GM06990 (cell line): ENCODE data around the gene EFCAB11.

Source experiments
- DNase-seq: peaks from one replicate; pipeline ENCODE4 v3.0.0-alpha.2; 2011; ENCODE audit not compliant: insufficient read length; ENCODE audit errors: extremely low read depth
- H3K27me3 ChIP-seq: replicated peaks from 2 replicates; pipeline ENCODE4 v1.6.0; 2011; ENCODE audit warnings: low read length; ENCODE audit not compliant: control insufficient read depth, insufficient read depth
- H3K36me3 ChIP-seq: 2 replicates; pipeline ENCODE4 v1.5.1; 2011; ENCODE audit warnings: low read length; ENCODE audit not compliant: control insufficient read depth, insufficient read depth
- H3K4me3 ChIP-seq: replicated peaks from 2 replicates; pipeline ENCODE4 v1.5.1; 2011; ENCODE audit warnings: low read depth, mild to moderate bottlenecking, control low read depth, low read length
- CTCF ChIP-seq: IDR thresholded peaks from 2 replicates; pipeline ENCODE4 v1.5.1; 2011; ENCODE audit warnings: low read length, control low read depth, mild to moderate bottlenecking, inconsistent platforms; ENCODE audit not compliant: insufficient read depth, poor library complexity, severe bottlenecking

Gene EFCAB11

GRCh38 chr14:89803542-89803941 is 151.0 kb downstream of the EFCAB11 start:
- no peaks in the 10 kb centered on the region for H3K36me3 ChIP-seq
- no peak overlapping the region for H3K4me3 ChIP-seq
- H3K27me3 ChIP-seq = no peaks in the 10 kb centered on the region
- no peak for TF ChIP-seq CTCF
- no peak for DNase-seq

- DNase-seq = no peak
- H3K36me3 ChIP-seq = no peaks in the 10 kb centered on the region; the same call in 1 of the 2 replicates
- no peak for TF ChIP-seq CTCF
- H3K27me3 ChIP-seq = no peaks in the 10 kb centered on the region
- H3K4me3 ChIP-seq = no peak overlapping the region
Measured at GRCh38 chr14:89801136-89801535, 153.4 kb downstream of the EFCAB11 start.

- Histone ChIP-seq H3K36me3 (no peaks in the 10 kb centered on the region; the same call in 1 of the 2 replicates), H3K4me3 (no peak overlapping the region), H3K27me3 (no peaks in the 10 kb centered on the region)
- TF ChIP-seq CTCF = no peak
- no peak for DNase-seq
Measured at GRCh38 chr14:89798212-89798773, 156.2 kb downstream of the EFCAB11 start.

GRCh38 chr14:89797148-89797547 is 157.4 kb downstream of the EFCAB11 start:
- Histone ChIP-seq H3K4me3 (no peak overlapping the region), H3K27me3 (no peaks in the 10 kb centered on the region), H3K36me3 (no peaks in the 10 kb centered on the region; the same call in 1 of the 2 replicates)
- TF ChIP-seq CTCF = no peak
- no peak for DNase-seq

- Histone ChIP-seq H3K36me3 (no peaks in the 10 kb centered on the region; the same call in 1 of the 2 replicates), H3K27me3 (no peaks in the 10 kb centered on the region), H3K4me3 (no peak overlapping the region)
- no peak for TF ChIP-seq CTCF
- DNase-seq = no peak
Measured at GRCh38 chr14:89794096-89794495, 160.4 kb downstream of the EFCAB11 start.

GRCh38 chr14:89793367-89793716 is 161.2 kb downstream of the EFCAB11 start:
- H3K36me3 ChIP-seq = no peaks in the 10 kb centered on the region; the same call in 1 of the 2 replicates
- no peak overlapping the region for H3K4me3 ChIP-seq
- no peak for DNase-seq
- H3K27me3 ChIP-seq = no peaks in the 10 kb centered on the region
- no peak for TF ChIP-seq CTCF
